Measurements from ENCODE around the gene FASN. TPM values are rescaled to one million over a fixed set of nuclear protein-coding genes. Genes with fewer than 3 reads are reported as not detected.

Gene FASN
- total RNA-seq, 1 experiment from 2014 or later = 956 TPM

- DNase-seq (ENCODE audit: low read depth, low spot score) = no peak
- ChIA-PET POLR2A (no interaction called here), CTCF (no interaction called here)
- Histone ChIP-seq H3K4me3 (ENCODE audit: low read depth in 2 of 2, low read length in 2 of 2) (no peak overlapping the region), H3K36me3 (ENCODE audit: control insufficient read depth, insufficient read depth, low read length) (peaks cover 12% of the 10 kb centered on the region), H3K4me1 (ENCODE audit: control insufficient read depth, insufficient read depth, low read length) (peaks cover 13% of the 10 kb centered on the region), H3K27ac (ENCODE audit: low read length) (no peak overlapping the region), H3K27me3 (ENCODE audit: control insufficient read depth, insufficient read depth, low read length) (no peaks in the 10 kb centered on the region), H3K9me3 (ENCODE audit: control insufficient read depth, insufficient read depth, low read depth, low read length) (no peaks in the 10 kb centered on the region)
- in situ Hi-C loops (cut with HindIII; ENCODE audit: low pct_unique_long_range_greater_than_20kb, low sequenced_read_pairs) (no loop called here), intact Hi-C loops (cut with micrococcal nuclease; ENCODE audit: unreplicated experiment) (no loop called here)
- ATAC-seq = no peak
- BruUV-seq (replicated peaks) = TSS peak; percentile 73
- TF ChIP-seq CTCF (IDR thresholded peaks at IDR 0.05) = no peak
- no peak for TF ChIP-seq TCF7L2 (IDR thresholded peaks at IDR 0.05; ENCODE audit: low read depth, low read length)
- TF ChIP-seq SIN3A (IDR thresholded peaks at IDR 0.05; ENCODE audit: borderline replicate concordance, insufficient read depth, low read depth, low read length) = no peak
- TF ChIP-seq POLR2AphosphoS5 (IDR thresholded peaks at IDR 0.05; ENCODE audit: low read depth, low read length) = no peak
- TF ChIP-seq REST (IDR thresholded peaks at IDR 0.05; ENCODE audit: insufficient read depth in 1 of 2, low read depth in 2 of 2, low read length in 1 of 2) = no peak
Measured at GRCh38 chr17:82083009-82083408, 15.0 kb downstream of the FASN start.

- in situ Hi-C loops (cut with HindIII; ENCODE audit: low pct_unique_long_range_greater_than_20kb, low sequenced_read_pairs) (no loop called here), intact Hi-C loops (cut with micrococcal nuclease; ENCODE audit: unreplicated experiment) (no loop called here)
- Histone ChIP-seq H3K36me3 (ENCODE audit: control insufficient read depth, insufficient read depth, low read length) (peaks cover 12% of the 10 kb centered on the region), H3K4me3 (ENCODE audit: low read depth in 2 of 2, low read length in 2 of 2) (no peak overlapping the region), H3K9me3 (ENCODE audit: control insufficient read depth, insufficient read depth, low read depth, low read length) (no peaks in the 10 kb centered on the region), H3K4me1 (ENCODE audit: control insufficient read depth, insufficient read depth, low read length) (peaks cover 16% of the 10 kb centered on the region), H3K27me3 (ENCODE audit: control insufficient read depth, insufficient read depth, low read length) (no peaks in the 10 kb centered on the region), H3K27ac (ENCODE audit: low read length) (no peak overlapping the region)
- TF ChIP-seq POLR2AphosphoS5 (IDR thresholded peaks at IDR 0.05; ENCODE audit: low read depth, low read length) (no peak), REST (IDR thresholded peaks at IDR 0.05; ENCODE audit: insufficient read depth in 1 of 2, low read depth in 2 of 2, low read length in 1 of 2) (no peak), SIN3A (IDR thresholded peaks at IDR 0.05; ENCODE audit: borderline replicate concordance, insufficient read depth, low read depth, low read length) (no peak), TCF7L2 (IDR thresholded peaks at IDR 0.05; ENCODE audit: low read depth, low read length) (no peak), CTCF (IDR thresholded peaks at IDR 0.05) (no peak)
- BruUV-seq (replicated peaks) = no TSS peak
- no peak for ATAC-seq
- ChIA-PET CTCF (no interaction called here), POLR2A (no interaction called here)
- DNase-seq (ENCODE audit: low read depth, low spot score) = no peak
Measured at GRCh38 chr17:82082456-82082855, 15.6 kb downstream of the FASN start.

All from Panc1 (cell line).